WERI-Rb-1 (cell line): ENCODE data around the gene RPS19BP1.

ENCODE experiments used
- DNase-seq: peaks from one replicate; pipeline ENCODE4 v3.0.0-alpha.2; 2020
- H3K27ac ChIP-seq: fragments of 250-450 bp; sonication (Bioruptor Pico); 2 replicates; pipeline ENCODE4 v1.5.1; 2020; ENCODE audit warnings: mild to moderate bottlenecking, moderate library complexity
- H3K27me3 ChIP-seq: fragments of 250-450 bp; sonication (Bioruptor Pico); 2 replicates; pipeline ENCODE4 v1.5.1; 2021; ENCODE audit warnings: mild to moderate bottlenecking, low read depth, moderate library complexity; ENCODE audit not compliant: insufficient read depth, severe bottlenecking
- H3K36me3 ChIP-seq: fragments of 250-450 bp; sonication (Bioruptor Pico); 2 replicates; pipeline ENCODE4 v1.5.1; 2020; ENCODE audit warnings: mild to moderate bottlenecking, moderate library complexity
- H3K4me3 ChIP-seq: 2 replicates; pipeline ENCODE4 v1.5.1; 2011; ENCODE audit warnings: low read depth, mild to moderate bottlenecking, control low read depth, low read length
- H3K9me3 ChIP-seq: fragments of 250-450 bp; sonication (Bioruptor Pico); 2 replicates; pipeline ENCODE4 v1.5.1; 2021; ENCODE audit warnings: mild to moderate bottlenecking, moderate library complexity; ENCODE audit not compliant: severe bottlenecking
- CTCF ChIP-seq: IDR thresholded peaks from 2 replicates; pipeline ENCODE4 v1.5.1; 2011; ENCODE audit warnings: low read depth, mild to moderate bottlenecking, control low read depth, inconsistent platforms, low read length

Gene RPS19BP1

GRCh38 chr22:39487826-39488520, 44.6 kb downstream of the RPS19BP1 start:
- H3K27me3 ChIP-seq, result no peaks in the 10 kb centered on the region
- peaks cover 10% of the 10 kb centered on the region for H3K36me3 ChIP-seq
- TF ChIP-seq CTCF, result no peak
- no peak overlapping the region for H3K4me3 ChIP-seq
- no peak overlapping the region for H3K27ac ChIP-seq
- no peaks in the 10 kb centered on the region for H3K9me3 ChIP-seq
- DNase-seq, result no peak

GRCh38 chr22:39486951-39487825, 45.4 kb downstream of the RPS19BP1 start:
- H3K27ac ChIP-seq, result no peak overlapping the region
- no peaks in the 10 kb centered on the region for H3K9me3 ChIP-seq
- H3K36me3 ChIP-seq, result peaks cover 10% of the 10 kb centered on the region
- DNase-seq, result no peak
- no peaks in the 10 kb centered on the region for H3K27me3 ChIP-seq
- no peak for TF ChIP-seq CTCF
- no peak overlapping the region for H3K4me3 ChIP-seq

- no peak overlapping the region for H3K4me3 ChIP-seq
- H3K36me3 ChIP-seq, result peaks cover 2% of the 10 kb centered on the region
- DNase-seq, result no peak
- H3K27me3 ChIP-seq, result no peaks in the 10 kb centered on the region
- no peaks in the 10 kb centered on the region for H3K9me3 ChIP-seq
- no peak for TF ChIP-seq CTCF
- H3K27ac ChIP-seq, result no peak overlapping the region
Measured at GRCh38 chr22:39482768-39483167, 49.8 kb downstream of the RPS19BP1 start.

- no peak for TF ChIP-seq CTCF
- H3K4me3 ChIP-seq, result no peak overlapping the region
- H3K27me3 ChIP-seq, result no peaks in the 10 kb centered on the region
- DNase-seq, result no peak
- peaks cover 9% of the 10 kb centered on the region for H3K36me3 ChIP-seq
- H3K9me3 ChIP-seq, result no peaks in the 10 kb centered on the region
- H3K27ac ChIP-seq, result no peak overlapping the region
Measured at GRCh38 chr22:39481595-39481994, 51.0 kb downstream of the RPS19BP1 start.

GRCh38 chr22:39481054-39481453, 51.5 kb downstream of the RPS19BP1 start:
- Histone ChIP-seq H3K36me3 (peaks cover 9% of the 10 kb centered on the region), H3K27ac (no peak overlapping the region), H3K4me3 (no peak overlapping the region), H3K27me3 (no peaks in the 10 kb centered on the region), H3K9me3 (no peaks in the 10 kb centered on the region)
- TF ChIP-seq CTCF, result no peak
- no peak for DNase-seq
